Prostate gland (tissue), 2 donors: ENCODE results near the gene PRKAR2A.

Experiments
- POLR2A ChIP-seq: fragments of 450-650 bp; IDR thresholded peaks from one replicate; pipeline ENCODE4 v1.6.1; 2016; ENCODE audit warnings: antibody characterized with exemption, mild to moderate bottlenecking
- TF ChIP-seq, protein P1 (sequence below), 4 experiments: fragments of 200-600 bp in 2 of 4; fragments of 450-650 bp in 2 of 4; sonication (generic) in 2 of 4; IDR thresholded peaks; 1 replicate in 3 of 4; 2 replicates in 1 of 4; pipeline ENCODE4 v1.5.1; 2016 to 2019; ENCODE audit warnings: antibody characterized with exemption in 4 of 4, mild to moderate bottlenecking in 2 of 4, moderate library complexity in 2 of 4

DNA sequence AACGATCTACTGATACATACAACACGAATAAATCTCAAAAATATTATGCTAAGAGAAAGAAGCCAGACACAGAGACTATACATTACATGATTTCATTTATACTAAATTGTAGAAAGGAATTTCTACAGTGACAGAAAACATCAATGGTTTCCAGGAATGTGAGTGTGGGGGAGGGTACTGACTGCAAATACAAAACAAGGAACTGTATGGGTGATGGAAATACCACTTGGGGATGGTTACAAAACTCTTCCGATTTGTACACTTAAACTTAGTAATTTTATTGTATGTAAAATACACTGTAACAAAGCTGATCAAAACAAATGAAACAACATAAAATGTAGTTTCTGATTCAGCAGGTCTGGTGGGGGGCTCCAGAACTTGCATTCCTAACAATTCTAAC, 84.9 kb downstream of the PRKAR2A start:
- TF ChIP-seq, protein P1, sequence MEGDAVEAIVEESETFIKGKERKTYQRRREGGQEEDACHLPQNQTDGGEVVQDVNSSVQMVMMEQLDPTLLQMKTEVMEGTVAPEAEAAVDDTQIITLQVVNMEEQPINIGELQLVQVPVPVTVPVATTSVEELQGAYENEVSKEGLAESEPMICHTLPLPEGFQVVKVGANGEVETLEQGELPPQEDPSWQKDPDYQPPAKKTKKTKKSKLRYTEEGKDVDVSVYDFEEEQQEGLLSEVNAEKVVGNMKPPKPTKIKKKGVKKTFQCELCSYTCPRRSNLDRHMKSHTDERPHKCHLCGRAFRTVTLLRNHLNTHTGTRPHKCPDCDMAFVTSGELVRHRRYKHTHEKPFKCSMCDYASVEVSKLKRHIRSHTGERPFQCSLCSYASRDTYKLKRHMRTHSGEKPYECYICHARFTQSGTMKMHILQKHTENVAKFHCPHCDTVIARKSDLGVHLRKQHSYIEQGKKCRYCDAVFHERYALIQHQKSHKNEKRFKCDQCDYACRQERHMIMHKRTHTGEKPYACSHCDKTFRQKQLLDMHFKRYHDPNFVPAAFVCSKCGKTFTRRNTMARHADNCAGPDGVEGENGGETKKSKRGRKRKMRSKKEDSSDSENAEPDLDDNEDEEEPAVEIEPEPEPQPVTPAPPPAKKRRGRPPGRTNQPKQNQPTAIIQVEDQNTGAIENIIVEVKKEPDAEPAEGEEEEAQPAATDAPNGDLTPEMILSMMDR (IDR thresholded peaks at IDR 0.05) = no peak
- TF ChIP-seq POLR2A = no peak
